ENCODE results near the gene OR2T34. TPM values are rescaled to one million over a fixed set of nuclear protein-coding genes. Genes with fewer than 3 reads are reported as not detected.

Gene OR2T34
- total RNA-seq, 1 experiment from 2014 or later: not detected

GRCh38 chr1:248597589-248597988 lies 23.0 kb upstream of the OR2T34 start, which contains the start of gene OR2T10:
Gene OR2T10, minus strand, starts transcription at chr1:248597700. Its CDS starts 3,932 bp downstream, at chr1:248593768.
- H3K9me3 Mint-ChIP-seq: peaks cover 75% of the 10 kb centered on the region
- ATAC-seq (no peak), DNase-seq (ENCODE audit: low spot score) (no peak)
- TF ChIP-seq CREB1 (CRISPR knock-in tag; IDR thresholded peaks at IDR 0.05) (no peak), ZNF281 (CRISPR knock-in tag; IDR thresholded peaks at IDR 0.05) (no peak), PRRX2 (CRISPR knock-in tag; IDR thresholded peaks at IDR 0.05) (no peak), GRHL2 (CRISPR knock-in tag; IDR thresholded peaks at IDR 0.05; ENCODE audit: insufficient replicate concordance, severe bottlenecking) (no peak), OVOL2 (CRISPR knock-in tag; IDR thresholded peaks at IDR 0.05; ENCODE audit: borderline replicate concordance) (no peak), JUN (CRISPR knock-in tag; IDR thresholded peaks at IDR 0.05) (no peak), ARID4B (CRISPR knock-in tag; IDR thresholded peaks at IDR 0.05; ENCODE audit: borderline replicate concordance) (no peak), CREM (CRISPR knock-in tag; IDR thresholded peaks at IDR 0.05) (no peak), HMGXB4 (CRISPR knock-in tag; IDR thresholded peaks at IDR 0.05) (no peak), PREB (CRISPR knock-in tag; IDR thresholded peaks at IDR 0.05; ENCODE audit: borderline replicate concordance) (no peak), E2F1 (CRISPR knock-in tag; IDR thresholded peaks at IDR 0.05) (no peak), IRF1 (CRISPR knock-in tag; IDR thresholded peaks at IDR 0.05) (no peak), FOXP1 (CRISPR knock-in tag; IDR thresholded peaks at IDR 0.05; ENCODE audit: borderline replicate concordance) (no peak), TEAD1 (CRISPR knock-in tag; IDR thresholded peaks at IDR 0.05) (no peak), ATF3 (CRISPR knock-in tag; conservative IDR thresholded peaks at IDR 0.05) (no peak), TEAD4 (CRISPR knock-in tag; IDR thresholded peaks at IDR 0.05) (no peak), ZNF416 (CRISPR knock-in tag; IDR thresholded peaks at IDR 0.05) (no peak)
- peaks cover 12% of the 10 kb centered on the region for H3K27me3 Mint-ChIP-seq (ENCODE audit: low read depth)
- no peaks in the 10 kb centered on the region for H3K4me1 Mint-ChIP-seq
- POLR2A ChIA-PET: no interaction called here
- no peak within 1 kb of the TSS for H3K4me3 Mint-ChIP-seq
- H3K27ac Mint-ChIP-seq: no peak within 1 kb of the TSS
- H3K36me3 Mint-ChIP-seq: peaks cover 51% of the 10 kb centered on the region
- CTCF ChIA-PET: no interaction called here

Measured in WTC11 (cell line).